ENCODE results near the gene ZSCAN9. TPM values are rescaled to one million over a fixed set of nuclear protein-coding genes. Genes with fewer than 3 reads are reported as not detected.

ZSCAN9 gene
- total RNA-seq, 1 donor from 2014 or later, result 27.1 TPM

GRCh38 chr6:28254121-28254519, 29.0 kb downstream of the ZSCAN9 start:
- no peaks in the 10 kb centered on the region for H3K36me3 Mint-ChIP-seq
- no peak for TF ChIP-seq CTCF (conservative IDR thresholded peaks at IDR 0.05)
- no peak overlapping the region for H3K4me3 Mint-ChIP-seq
- no peak for DNase-seq (ENCODE audit: extremely low spot score, unreplicated experiment)
- no peak overlapping the region for H3K27ac Mint-ChIP-seq
- no peaks in the 10 kb centered on the region for H3K9me3 Mint-ChIP-seq
- peaks cover 4% of the 10 kb centered on the region for H3K27me3 Mint-ChIP-seq
- peaks cover 14% of the 10 kb centered on the region for H3K4me1 Mint-ChIP-seq (ENCODE audit: unreplicated experiment)

- H3K36me3 Mint-ChIP-seq, result no peaks in the 10 kb centered on the region
- no peak overlapping the region for H3K4me3 Mint-ChIP-seq
- H3K27ac Mint-ChIP-seq, result no peak overlapping the region
- H3K27me3 Mint-ChIP-seq, result peaks cover 21% of the 10 kb centered on the region
- no peak for DNase-seq (ENCODE audit: extremely low spot score, unreplicated experiment)
- peaks cover 6% of the 10 kb centered on the region for H3K4me1 Mint-ChIP-seq (ENCODE audit: unreplicated experiment)
- no peak for TF ChIP-seq CTCF (conservative IDR thresholded peaks at IDR 0.05)
- no peaks in the 10 kb centered on the region for H3K9me3 Mint-ChIP-seq
These were observed 32.0 kb downstream of the ZSCAN9 start for GRCh38 chr6:28257042-28257441.

GRCh38 chr6:28258877-28259777, 34.1 kb downstream of the ZSCAN9 start, which contains the start of gene NKAPL:
Gene NKAPL (plus strand): TSS chr6:28259297. CDS start chr6:28259372, 75 bp downstream.
- no peaks in the 10 kb centered on the region for H3K9me3 Mint-ChIP-seq
- H3K4me1 Mint-ChIP-seq (ENCODE audit: unreplicated experiment), result no peaks in the 10 kb centered on the region
- peaks cover 37% of the 10 kb centered on the region for H3K27me3 Mint-ChIP-seq
- no peak within 1 kb of the TSS for H3K27ac Mint-ChIP-seq
- no peak for TF ChIP-seq CTCF (conservative IDR thresholded peaks at IDR 0.05)
- no peaks in the 10 kb centered on the region for H3K36me3 Mint-ChIP-seq
- DNase-seq (ENCODE audit: extremely low spot score, unreplicated experiment), result no peak
- no peak within 1 kb of the TSS for H3K4me3 Mint-ChIP-seq

DNA sequence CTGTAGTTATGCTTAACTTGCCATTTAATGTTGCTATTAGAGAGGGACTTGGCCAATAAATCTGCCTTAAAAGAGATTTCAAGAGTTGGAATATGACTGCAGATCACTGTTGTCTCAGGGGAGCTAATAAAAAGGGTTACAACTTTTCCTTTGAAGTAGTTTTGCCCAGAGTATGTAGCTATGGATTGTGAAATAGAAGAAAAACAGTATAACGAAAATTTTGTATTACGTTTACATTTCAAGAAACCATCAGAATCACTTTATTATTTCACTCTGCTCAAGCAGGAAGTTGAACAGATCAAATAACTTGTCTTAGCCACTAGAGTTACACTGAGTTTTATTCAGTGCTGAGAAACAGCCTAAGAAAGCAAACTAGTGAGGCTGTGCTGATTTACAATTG, 38.8 kb downstream of the ZSCAN9 start:
- Mint-ChIP-seq H3K4me3 (no peak overlapping the region), H3K27ac (no peak overlapping the region), H3K4me1 (ENCODE audit: unreplicated experiment) (no peaks in the 10 kb centered on the region), H3K36me3 (no peaks in the 10 kb centered on the region), H3K9me3 (no peaks in the 10 kb centered on the region), H3K27me3 (peaks cover 37% of the 10 kb centered on the region)
- TF ChIP-seq CTCF (conservative IDR thresholded peaks at IDR 0.05), result no peak
- DNase-seq (ENCODE audit: extremely low spot score, unreplicated experiment), result no peak

- Mint-ChIP-seq H3K27me3 (peaks cover 31% of the 10 kb centered on the region), H3K9me3 (no peaks in the 10 kb centered on the region), H3K4me3 (no peak overlapping the region), H3K36me3 (no peaks in the 10 kb centered on the region), H3K27ac (no peak overlapping the region), H3K4me1 (ENCODE audit: unreplicated experiment) (no peaks in the 10 kb centered on the region)
- DNase-seq (ENCODE audit: extremely low spot score, unreplicated experiment), result no peak
- no peak for TF ChIP-seq CTCF (conservative IDR thresholded peaks at IDR 0.05)
These were observed 39.8 kb downstream of the ZSCAN9 start for GRCh38 chr6:28264834-28265401.

Measured in type B pancreatic cell (in vitro differentiated cells).